Psoas muscle (tissue), 8 donors: ENCODE measurements around the gene IL10RA. TPM values are rescaled to one million over a fixed set of nuclear protein-coding genes. Genes with fewer than 3 reads are reported as not detected.

Experiments used
- ATAC-seq, 4 donors: fragments of 200-7000 bp; cut with Tn5 transposase; one replicate each; pipeline ENCODE4 v1.9.1; 2020; ENCODE audit warnings: moderate library complexity in 3 of 4, mild to moderate bottlenecking in 2 of 4
- DNase-seq, 2 donors: peaks; one replicate each; pipeline ENCODE4 v3.0.0-alpha.2; 2020
- H3K27ac ChIP-seq: fragments of 200-600 bp; one replicate; pipeline ENCODE4 v1.8.0; 2022
- H3K27me3 ChIP-seq, 3 donors: fragments of 200-600 bp in 1 of 3; one replicate each; pipeline versions ENCODE4 v1.6.1 to v1.8.0; 2013 to 2022; ENCODE audit warnings: low read length in 2 of 3, mild to moderate bottlenecking in 2 of 3, moderate library complexity in 1 of 3; ENCODE audit not compliant: insufficient read depth in 3 of 3
- H3K36me3 ChIP-seq, 2 donors: fragments of 200-600 bp in 1 of 2; one replicate each; pipeline versions ENCODE4 v1.6.1 to v1.8.0; 2013 to 2022; ENCODE audit warnings: low read depth in 1 of 2, mild to moderate bottlenecking in 1 of 2, moderate library complexity in 1 of 2; ENCODE audit not compliant: insufficient read depth in 1 of 2
- H3K4me1 ChIP-seq: fragments of 200-600 bp; one replicate; pipeline ENCODE4 v1.8.0; 2022
- H3K4me3 ChIP-seq: fragments of 200-600 bp; one replicate; pipeline ENCODE4 v1.8.0; 2022; ENCODE audit warnings: mild to moderate bottlenecking
- H3K9me3 ChIP-seq: fragments of 200-600 bp; one replicate; pipeline ENCODE4 v1.8.0; 2022
- WGBS, 3 donors: extraction: QIAGEN DNeasy Blood & Tissue Kit; methylation state at CpG; one replicate each; pipeline versions ENCODE4 v1.1.6 to v1.1.7; 2013; 5-methylcytosine and 5-hydroxymethylcytosine counted together
- intact Hi-C, 2 donors: fragments of 100-400 bp; cut with DNase I; formaldehyde crosslinking; loops; one replicate each; pipeline versions ENCODE4 v1.11.0 to v1.14.2; 2022
- polyA plus RNA-seq, 3 donors: library from polyadenylated mRNA; stranded (reverse); fragments of 200-250 nt; gene quantifications; one replicate each; pipeline ENCODE4 v1.2.3, GENCODE V29; 2013
- total RNA-seq, 4 donors: library from RNA; stranded (reverse); fragmentation: NEBNext Ultra II Directional in 2 of 4; extraction: Animal tissue kit (Norgen Biotek cat#: 25700) in 2 of 4; gene quantifications; one replicate each; pipeline versions ENCODE4 v1.2.1 to v1.2.4, GENCODE V29; 2021 to 2023
- TF ChIP-seq, protein P1 (sequence below): fragments of 200-600 bp; IDR thresholded peaks from one replicate; pipeline ENCODE4 v1.8.0; 2022; ENCODE audit warnings: antibody characterized with exemption
- donor health status: healthy with polysubstance abuse.
- donor health status: DM: no; HTN: no; CAD: no; lungs with moderate emphysema.
- donor health status: Bipolar disorder and iron deficiency.
- donor health status: healthy.
- donor health status: DM: yes; HTN: yes; CAD: no.
- donor health status: DM: no; HTN: no; CAD: no.
- donor health status: DM: no; HTN: no; CAD: no.
- donor health status: DM: yes; HTN: yes; CAD: no.

IL10RA gene
- total and polyA plus RNA-seq, 7 donors, result 0.39 to 3.9 (median 1.1) TPM

DNA sequence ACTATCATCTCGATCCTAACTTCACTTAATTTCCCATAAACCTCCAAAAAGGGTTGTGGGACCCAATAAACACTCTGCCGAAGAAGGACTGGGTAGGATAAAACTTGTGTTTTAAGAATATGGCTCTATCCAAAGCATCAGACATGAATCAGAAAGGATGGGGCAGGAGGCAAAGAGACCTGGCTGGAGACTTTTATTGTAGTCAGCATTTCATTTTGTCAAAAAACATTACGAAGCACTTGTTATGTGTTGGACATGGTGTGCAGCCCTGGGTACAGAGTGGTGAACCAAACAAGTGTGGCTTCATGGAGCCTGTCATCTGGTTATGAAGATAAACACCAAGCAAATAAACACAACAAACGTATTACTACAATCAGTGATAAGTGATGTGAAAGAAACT, 17.3 kb downstream of the IL10RA start:
- WGBS, 3 donors, result 68 to 81% (median 71%) methylated on average over 4 of the region's 4 CpGs
- peaks cover 0 to 4% (median 0%) of the 10 kb centered on the region in 3 donors for H3K27me3 ChIP-seq
- TF ChIP-seq, protein P1, sequence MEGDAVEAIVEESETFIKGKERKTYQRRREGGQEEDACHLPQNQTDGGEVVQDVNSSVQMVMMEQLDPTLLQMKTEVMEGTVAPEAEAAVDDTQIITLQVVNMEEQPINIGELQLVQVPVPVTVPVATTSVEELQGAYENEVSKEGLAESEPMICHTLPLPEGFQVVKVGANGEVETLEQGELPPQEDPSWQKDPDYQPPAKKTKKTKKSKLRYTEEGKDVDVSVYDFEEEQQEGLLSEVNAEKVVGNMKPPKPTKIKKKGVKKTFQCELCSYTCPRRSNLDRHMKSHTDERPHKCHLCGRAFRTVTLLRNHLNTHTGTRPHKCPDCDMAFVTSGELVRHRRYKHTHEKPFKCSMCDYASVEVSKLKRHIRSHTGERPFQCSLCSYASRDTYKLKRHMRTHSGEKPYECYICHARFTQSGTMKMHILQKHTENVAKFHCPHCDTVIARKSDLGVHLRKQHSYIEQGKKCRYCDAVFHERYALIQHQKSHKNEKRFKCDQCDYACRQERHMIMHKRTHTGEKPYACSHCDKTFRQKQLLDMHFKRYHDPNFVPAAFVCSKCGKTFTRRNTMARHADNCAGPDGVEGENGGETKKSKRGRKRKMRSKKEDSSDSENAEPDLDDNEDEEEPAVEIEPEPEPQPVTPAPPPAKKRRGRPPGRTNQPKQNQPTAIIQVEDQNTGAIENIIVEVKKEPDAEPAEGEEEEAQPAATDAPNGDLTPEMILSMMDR, result no peak
- H3K9me3 ChIP-seq, result no peaks in the 10 kb centered on the region
- DNase-seq, result no peak
- no peaks in the 10 kb centered on the region for H3K4me1 ChIP-seq
- no peak for ATAC-seq
- no peak overlapping the region for H3K27ac ChIP-seq
- no peak overlapping the region for H3K4me3 ChIP-seq
- intact Hi-C loops, result no loop called here
- no peaks in the 10 kb centered on the region for H3K36me3 ChIP-seq

DNA sequence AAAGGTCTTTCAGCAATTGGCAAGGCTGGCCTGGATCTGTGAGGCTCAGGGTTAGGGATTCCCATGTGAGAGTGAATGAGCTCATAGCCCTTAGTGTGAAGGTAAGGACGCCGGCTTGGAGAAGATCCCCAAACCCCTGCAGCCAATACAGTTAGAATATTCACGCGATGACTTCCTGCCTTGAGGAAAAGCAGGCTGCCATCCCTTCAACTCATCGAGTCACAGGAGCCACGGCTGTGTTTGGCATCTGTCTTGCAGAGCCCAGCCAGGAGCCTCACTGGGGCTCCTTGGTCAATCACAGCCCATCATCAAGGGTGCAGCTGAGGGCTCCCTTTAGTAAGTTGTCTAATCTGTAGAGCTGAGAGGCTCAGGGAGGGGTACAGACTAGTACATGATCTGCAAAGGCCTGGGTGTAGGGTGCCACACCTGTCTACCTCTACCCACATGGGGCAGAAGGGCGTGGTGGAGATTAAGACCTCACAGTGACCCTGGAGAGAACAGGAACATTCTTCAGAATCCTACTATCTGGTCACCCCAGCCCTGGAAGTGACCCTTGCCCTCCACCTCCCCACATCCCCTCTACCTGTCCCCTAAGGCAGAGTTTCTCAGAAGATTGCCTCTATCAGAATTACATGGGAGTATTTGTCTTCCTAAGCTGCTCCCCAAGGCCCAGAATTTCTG, 18.5 kb downstream of the IL10RA start:
- DNase-seq (no peak), ATAC-seq (no peak)
- Histone ChIP-seq H3K9me3 (no peaks in the 10 kb centered on the region), H3K36me3 (no peaks in the 10 kb centered on the region), H3K27me3 (peaks cover 0 to 4% (median 0%) of the 10 kb centered on the region in 3 donors), H3K4me3 (no peak overlapping the region), H3K4me1 (no peaks in the 10 kb centered on the region), H3K27ac (no peak overlapping the region)
- 90 to 92% (median 91%) methylated on average over 7 of the region's 7 CpGs for WGBS, 3 donors
- TF ChIP-seq, protein P1, result no peak
- intact Hi-C loops, result no loop called here

DNA sequence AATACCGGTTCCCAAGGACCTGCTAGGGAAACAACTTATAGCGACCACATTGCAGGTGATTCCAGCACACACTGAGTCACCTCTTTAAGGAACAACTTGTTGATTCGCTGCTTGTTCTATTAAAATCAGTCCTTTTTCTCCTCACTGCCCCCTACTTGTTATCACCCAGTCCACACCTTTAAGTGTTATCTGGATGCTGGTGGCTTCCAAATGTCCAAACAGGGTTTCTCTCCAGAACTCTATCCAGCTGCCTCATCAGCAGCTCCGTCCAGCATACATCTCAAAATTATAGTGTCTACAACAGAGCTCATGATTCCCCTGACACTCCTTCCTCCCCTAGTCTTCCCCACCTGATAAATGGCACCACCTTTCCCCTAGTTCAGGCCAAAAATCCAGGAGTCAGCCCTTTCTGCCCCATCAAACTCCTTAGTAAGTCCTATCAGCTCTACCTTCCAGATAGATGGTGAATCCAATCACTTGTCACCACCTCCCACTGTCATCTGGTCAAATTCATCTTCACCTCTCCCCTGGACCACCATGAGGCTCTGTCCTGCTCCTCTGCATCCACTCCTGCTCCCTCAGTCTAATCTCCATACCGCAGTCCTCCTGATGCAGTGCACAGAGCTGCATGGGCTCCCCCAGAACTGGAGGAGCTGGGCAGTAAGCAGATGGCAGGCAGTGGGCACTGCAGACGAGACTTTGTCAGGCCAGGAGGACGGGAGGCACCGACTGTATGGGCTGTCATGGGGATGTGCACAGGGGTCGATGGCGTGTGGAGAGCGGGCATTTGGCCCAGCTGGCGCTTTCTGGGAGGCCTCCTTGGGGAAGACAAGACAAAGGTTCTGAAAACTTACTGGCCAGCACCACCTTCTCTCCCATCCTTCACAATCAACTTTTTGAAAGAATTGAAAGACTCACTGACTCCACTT, 19.3 kb downstream of the IL10RA start:
- Histone ChIP-seq H3K4me3 (no peak overlapping the region), H3K4me1 (no peaks in the 10 kb centered on the region), H3K9me3 (no peaks in the 10 kb centered on the region), H3K36me3 (no peaks in the 10 kb centered on the region), H3K27me3 (peaks cover 0 to 4% (median 3%) of the 10 kb centered on the region in 3 donors), H3K27ac (no peak overlapping the region)
- no peak for ATAC-seq
- no peak for DNase-seq
- TF ChIP-seq, protein P1, result no peak
- 86 to 89% (median 88%) methylated on average over 12 of the region's 12 CpGs for WGBS, 3 donors
- intact Hi-C loops, result no loop called here

DNA sequence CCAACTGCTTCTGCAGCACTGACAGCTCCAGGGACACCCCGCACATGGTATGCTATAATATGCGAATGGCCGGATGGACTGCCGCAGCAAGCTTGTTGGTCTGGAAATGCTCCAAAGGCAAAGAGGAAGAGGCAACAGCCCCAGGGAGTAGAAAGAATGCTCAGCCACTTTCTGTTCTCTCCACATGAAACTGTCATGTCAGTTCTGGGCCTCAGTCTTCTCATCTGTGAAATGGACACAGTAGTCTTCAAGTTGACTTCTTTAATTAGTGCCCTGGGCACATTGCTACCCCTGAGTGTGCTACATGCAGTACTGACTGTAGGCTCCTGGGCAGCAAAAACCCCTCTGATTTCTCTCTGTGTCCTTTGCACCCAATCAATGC, 19.9 kb downstream of the IL10RA start:
- intact Hi-C loops, result no loop called here
- ATAC-seq (no peak), DNase-seq (no peak)
- Histone ChIP-seq H3K27me3 (peaks cover 0 to 4% (median 3%) of the 10 kb centered on the region in 3 donors), H3K4me3 (no peak overlapping the region), H3K27ac (no peak overlapping the region), H3K9me3 (no peaks in the 10 kb centered on the region), H3K4me1 (no peaks in the 10 kb centered on the region), H3K36me3 (no peaks in the 10 kb centered on the region)
- 85 to 93% (median 90%) methylated on average over 4 of the region's 4 CpGs for WGBS, 3 donors
- TF ChIP-seq, protein P1, result no peak
